GM18508 (cell line): ENCODE results near the gene BRCA2.
"Not testable (repeated sequence)": the region's sequence is repeated elsewhere in the genome, so short reads cannot be mapped to it uniquely, and the experiment has no call there.

Experiments
- ATAC-seq: cut with Tn5 transposase; IDR thresholded peaks from one replicate; pipeline ENCODE4 v1.9.1; 2021; ENCODE audit warnings: moderate number of reproducible peaks; ENCODE audit not compliant: insufficient read depth, unreplicated experiment

The BRCA2 gene

DNA sequence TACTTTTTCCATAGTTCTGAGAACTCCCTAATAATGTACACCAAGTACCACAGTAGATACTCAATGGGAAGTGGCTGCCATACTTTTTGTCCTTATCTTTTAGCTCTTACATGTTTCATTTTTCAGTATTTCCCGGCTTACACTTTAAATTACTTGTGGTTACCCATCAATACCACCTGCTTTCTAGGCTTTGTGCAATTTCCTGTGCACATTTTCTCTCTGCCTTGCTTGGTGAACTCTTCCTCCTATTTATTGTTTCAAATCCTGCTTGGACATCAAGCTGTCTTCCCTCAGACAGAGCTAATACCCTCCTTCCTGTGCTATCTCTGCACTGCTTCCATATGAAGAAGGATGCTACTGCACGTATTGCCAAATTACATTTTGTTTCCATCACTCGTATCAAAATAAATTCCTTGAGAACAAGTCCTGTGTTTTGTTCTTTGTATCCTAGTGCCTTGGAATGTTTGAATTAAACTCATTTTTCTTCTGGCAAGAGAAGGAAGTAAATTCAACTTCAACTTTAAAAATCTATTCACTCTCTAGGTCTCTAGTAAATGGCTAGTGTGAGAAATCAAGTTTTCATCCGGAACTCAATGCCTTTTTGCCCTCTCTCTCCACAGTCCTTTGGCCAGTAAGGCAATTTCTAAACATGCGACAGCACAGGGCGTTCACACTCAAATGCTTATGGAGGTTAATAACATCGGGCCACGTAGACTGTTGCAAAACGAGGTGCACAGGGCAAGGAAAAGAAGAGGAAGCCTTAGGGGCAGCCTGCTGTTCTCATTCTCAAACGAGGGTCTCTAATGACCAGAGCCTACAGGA lies 5.8 kb upstream of the BRCA2 start:
- ATAC-seq, result peak; percentile 8

GRCh38 chr13:32310134-32310706 lies 5.1 kb upstream of the BRCA2 start:
- ATAC-seq, result peak; percentile 61

- ATAC-seq, result no peak
Observed at GRCh38 chr13:32311188-32311897, 4.0 kb upstream of the BRCA2 start.

DNA sequence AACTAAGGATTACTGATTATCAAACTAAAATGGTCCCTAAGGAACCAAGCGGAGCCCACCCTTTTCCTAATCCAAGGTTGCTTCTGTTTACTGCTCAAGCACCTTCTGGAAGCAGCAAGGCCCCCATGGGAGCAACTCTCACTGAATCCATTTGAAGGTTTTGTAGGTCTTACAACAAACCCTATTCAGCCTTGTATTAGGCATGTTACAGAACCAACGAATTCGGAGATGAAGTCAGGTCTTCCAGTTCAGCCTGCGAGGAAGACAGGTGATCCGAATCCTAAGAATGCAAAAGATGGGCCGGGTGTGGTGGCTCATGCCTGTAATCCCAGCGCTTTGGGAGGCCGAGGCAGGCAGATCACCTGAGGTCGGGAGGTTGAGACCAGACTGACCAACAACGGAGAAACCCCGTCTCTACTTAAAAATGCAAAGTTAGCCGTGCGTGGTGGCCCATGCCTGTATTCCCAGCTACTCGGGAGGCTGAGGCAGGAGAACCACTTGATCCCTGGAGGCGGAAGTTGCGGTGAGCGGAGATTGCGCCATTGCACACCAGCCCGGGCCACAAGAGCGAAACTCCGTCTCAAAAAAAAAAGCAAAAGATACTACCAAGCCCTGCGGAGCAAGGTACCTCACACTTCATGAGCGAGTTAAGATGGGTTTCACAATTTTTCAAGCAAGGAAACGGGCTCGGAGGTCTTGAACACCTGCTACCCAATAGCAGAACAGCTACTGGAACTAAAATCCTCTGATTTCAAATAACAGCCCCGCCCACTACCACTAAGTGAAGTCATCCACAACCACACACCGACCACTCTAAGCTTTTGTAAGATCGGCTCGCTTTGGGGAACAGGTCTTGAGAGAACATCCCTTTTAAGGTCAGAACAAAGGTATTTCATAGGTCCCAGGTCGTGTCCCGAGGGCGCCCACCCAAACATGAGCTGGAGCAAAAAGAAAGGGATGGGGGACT lies 754 bp upstream of the BRCA2 start:
- peak; percentile 9 for ATAC-seq

DNA sequence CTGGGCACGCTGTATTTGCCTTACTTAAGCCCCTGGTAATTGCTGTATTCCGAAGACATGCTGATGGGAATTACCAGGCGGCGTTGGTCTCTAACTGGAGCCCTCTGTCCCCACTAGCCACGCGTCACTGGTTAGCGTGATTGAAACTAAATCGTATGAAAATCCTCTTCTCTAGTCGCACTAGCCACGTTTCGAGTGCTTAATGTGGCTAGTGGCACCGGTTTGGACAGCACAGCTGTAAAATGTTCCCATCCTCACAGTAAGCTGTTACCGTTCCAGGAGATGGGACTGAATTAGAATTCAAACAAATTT lies 676 bp downstream of the BRCA2 start:
- peak; percentile 38 for ATAC-seq

- no peak for ATAC-seq
Observed at GRCh38 chr13:32316501-32316900, 1.2 kb downstream of the BRCA2 start.

DNA sequence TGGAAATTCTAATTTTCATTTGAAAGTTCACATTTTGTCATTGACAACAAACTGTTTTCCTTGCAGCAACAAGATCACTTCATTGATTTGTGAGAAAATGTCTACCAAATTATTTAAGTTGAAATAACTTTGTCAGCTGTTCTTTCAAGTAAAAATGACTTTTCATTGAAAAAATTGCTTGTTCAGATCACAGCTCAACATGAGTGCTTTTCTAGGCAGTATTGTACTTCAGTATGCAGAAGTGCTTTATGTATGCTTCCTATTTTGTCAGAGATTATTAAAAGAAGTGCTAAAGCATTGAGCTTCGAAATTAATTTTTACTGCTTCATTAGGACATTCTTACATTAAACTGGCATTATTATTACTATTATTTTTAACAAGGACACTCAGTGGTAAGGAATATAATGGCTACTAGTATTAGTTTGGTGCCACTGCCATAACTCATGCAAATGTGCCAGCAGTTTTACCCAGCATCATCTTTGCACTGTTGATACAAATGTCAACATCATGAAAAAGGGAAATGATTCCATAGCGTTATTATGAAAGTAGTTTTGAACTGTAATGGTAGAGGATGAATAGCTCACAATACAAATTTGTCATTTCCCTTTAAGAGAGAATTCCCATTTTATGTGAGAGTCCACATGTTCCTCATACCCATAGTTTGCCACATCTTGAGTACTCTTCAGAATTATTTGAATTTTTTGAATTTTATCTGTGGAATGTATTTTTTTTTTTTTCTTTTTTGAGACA lies 2.6 kb downstream of the BRCA2 start:
- no peak for ATAC-seq

GRCh38 chr13:32320528-32320927 lies 5.2 kb downstream of the BRCA2 start:
- ATAC-seq, result no peak

DNA sequence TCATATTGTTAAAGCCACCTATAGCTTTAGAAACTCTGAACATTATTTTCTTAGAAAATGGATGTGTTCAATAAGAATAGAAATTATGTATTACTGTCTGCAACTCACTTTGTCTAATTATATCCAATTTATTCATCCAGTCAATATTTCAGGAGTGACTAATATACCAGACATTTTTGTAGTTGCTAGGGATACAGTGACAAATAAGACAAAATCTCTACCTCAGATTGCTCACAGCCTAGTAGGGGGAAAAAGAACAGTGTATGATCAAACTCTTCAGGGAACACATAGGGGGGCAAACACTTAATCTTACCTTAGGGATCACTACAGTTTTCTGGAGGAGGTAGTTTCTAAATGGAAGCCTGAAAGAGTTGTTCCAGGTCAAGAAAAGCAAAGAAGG lies 8.6 kb downstream of the BRCA2 start:
- ATAC-seq, result no peak

DNA sequence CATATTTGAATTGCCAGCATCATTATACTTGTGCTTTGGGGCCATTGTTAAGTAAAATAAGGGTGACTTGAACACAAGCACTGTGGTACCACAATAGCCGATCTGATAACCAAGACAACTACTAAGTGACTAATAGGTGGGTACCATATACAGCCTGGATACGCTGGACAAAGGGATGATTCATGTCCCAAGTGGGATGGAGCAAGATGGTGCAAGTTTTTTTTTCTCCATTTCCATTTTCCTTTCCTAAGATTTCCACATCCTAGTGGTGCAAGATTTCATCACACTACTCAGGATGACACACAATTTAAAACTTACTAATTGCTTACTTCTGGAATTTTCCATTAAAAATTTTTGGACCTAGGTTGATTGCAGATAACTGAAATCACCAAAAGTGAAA lies 15.1 kb downstream of the BRCA2 start:
- ATAC-seq, result no peak

DNA sequence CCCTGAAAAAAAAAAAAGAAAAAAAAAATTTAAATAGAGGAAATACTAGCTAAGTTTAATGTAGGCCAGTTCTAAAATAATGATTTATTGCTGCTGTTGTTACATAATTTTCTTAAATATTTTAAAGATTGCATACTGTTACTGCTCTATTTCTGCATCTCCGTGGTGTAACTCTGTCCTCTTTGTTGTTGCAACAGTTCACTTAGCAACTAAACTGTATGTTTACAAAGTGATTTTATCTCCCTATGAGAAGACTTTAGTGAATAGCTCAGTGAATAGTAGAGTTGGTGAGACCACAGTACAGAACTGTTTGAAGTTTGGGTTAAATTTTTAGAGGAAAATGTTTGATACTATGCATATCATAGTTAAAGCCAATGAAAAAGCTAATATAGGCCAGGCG lies 19.4 kb downstream of the BRCA2 start:
- ATAC-seq, result no peak

- no peak for ATAC-seq
Observed at GRCh38 chr13:32340914-32341313, 25.6 kb downstream of the BRCA2 start.

DNA sequence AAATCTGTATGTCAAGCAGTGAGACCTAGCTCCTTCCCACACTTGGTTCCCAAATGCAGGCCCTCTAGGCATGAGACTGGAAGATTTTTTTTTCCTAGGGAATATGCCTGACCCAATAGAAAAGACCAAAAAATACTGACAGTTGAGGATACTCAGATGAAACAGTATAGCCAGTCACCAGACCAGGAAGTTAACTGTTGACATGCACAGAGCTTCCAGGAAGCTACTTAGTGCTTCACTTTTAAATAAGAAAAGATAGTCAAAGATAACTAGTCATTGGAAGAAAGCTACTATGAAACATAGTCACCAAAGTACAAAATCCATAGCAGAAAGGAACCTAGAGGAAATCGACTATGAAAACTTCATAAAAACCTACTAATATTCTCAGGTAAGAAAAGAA lies 32.3 kb downstream of the BRCA2 start:
- no peak for ATAC-seq

- ATAC-seq, result not testable (repeated sequence)
Observed at GRCh38 chr13:32350839-32351441, 35.6 kb downstream of the BRCA2 start.

- peak; percentile 78 for ATAC-seq
Observed at GRCh38 chr13:32354040-32354439, 38.7 kb downstream of the BRCA2 start.

GRCh38 chr13:32355935-32356334 lies 40.6 kb downstream of the BRCA2 start:
- not testable (repeated sequence) for ATAC-seq

GRCh38 chr13:32362574-32362973 lies 47.3 kb downstream of the BRCA2 start:
- ATAC-seq, result no peak

DNA sequence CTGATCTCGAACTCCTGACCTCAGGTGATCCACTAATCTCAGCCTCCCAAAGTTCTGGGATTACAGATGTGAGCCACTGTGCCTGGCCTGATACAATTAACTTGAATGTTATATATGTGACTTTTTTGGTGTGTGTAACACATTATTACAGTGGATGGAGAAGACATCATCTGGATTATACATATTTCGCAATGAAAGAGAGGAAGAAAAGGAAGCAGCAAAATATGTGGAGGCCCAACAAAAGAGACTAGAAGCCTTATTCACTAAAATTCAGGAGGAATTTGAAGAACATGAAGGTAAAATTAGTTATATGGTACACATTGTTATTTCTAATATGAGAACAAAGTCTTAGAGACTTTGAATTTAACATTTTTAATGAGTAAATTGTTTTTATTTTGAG lies 55.5 kb downstream of the BRCA2 start:
- no peak for ATAC-seq

DNA sequence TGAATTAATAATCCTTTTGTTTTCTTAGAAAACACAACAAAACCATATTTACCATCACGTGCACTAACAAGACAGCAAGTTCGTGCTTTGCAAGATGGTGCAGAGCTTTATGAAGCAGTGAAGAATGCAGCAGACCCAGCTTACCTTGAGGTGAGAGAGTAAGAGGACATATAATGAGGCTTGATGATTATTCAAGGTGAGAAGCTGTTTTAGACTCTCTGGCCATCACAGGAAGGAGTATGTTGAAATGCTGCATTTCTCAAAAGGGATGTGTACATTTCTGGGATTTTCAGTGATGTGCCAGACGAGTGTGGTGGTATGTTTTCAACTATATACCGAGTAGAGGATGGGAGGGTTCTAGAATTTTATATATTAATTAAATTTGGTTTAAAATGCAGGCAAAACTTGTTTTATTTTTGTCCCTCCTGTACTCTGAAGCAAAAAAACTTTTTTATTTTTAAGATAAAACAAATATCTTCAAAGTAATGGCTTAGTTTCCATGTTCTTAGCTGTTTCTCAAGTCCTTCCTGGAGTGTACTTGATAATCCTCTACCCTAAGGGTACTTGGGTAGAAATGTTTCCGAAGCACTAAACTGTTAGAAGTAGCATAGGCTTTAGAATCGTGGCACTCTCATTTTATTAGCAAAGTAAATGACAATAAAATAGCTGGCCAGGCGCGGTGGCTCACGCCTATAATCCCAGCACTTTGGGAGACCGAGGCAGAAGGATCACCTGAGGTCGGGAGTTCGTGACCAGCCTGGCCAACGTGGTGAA lies 61.5 kb downstream of the BRCA2 start:
- no peak for ATAC-seq
